HT-29 (cell line): Measurements from ENCODE around the gene ARIH2. TPM values are rescaled to one million over a fixed set of nuclear protein-coding genes. Genes with fewer than 3 reads are reported as not detected.

ENCODE experiments used
- DNase-seq: peaks from one replicate; pipeline ENCODE4 v3.0.0-alpha.2; 2015; ENCODE audit warnings: low spot score
- total RNA-seq: library from RNA; depleted of rRNA; stranded (reverse); fragments of >200 nt; shearing (Covaris generic); gene quantifications from 2 replicates; pipeline ENCODE4 v1.2.3, GENCODE V29; 2014

Gene ARIH2
- total RNA-seq, 1 experiment from 2014 or later, result 48.0 TPM

GRCh38 chr3:49018707-49019006 is 100.0 kb downstream of the ARIH2 start:
- no peak for DNase-seq

- peak; percentile 30 for DNase-seq
These were observed 101.3 kb downstream of the ARIH2 start for GRCh38 chr3:49019941-49020329.

DNA sequence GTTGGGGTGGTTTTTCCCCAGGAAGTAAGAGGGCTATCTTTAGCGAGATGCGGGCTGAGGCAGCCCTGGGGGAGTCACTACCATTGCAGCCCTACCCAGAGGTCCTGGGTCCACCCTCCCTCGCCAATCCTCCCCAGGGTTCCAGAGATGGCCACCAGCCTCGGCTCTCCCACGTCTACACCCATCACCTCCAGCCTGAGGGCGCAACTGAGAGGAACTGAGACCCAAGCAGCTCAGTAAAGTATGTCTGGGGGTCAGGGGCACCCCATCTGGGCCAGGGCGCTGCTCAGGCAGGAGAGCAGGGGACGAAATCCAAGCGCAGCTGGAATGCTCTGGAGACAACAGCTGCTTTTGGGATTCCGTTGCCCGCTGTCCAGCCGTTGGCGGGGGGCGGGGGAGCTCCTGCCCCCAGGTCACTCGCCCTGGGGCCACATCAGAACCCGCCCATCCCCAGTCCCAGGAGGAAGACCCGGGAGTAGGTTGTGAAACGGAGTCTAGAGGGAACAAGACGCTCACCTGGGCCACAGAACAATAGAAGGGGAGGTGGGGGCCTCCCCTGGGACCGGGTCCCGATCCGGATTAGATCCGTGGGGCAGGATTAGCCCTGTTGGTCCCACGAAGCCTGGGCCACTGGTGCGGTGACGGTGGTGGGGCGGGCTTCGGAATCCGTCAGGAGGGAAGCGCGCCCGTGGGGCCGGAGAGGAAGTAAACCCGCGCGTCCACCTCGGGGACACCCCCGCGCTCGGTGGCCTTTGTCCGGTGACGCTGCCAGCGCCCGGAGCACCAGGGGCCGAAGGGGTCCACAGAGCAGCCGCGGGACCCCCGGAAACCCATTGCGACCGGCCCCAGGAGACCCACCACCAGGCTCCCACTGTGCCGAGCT is 101.9 kb downstream of the ARIH2 start:
- DNase-seq, result peak; percentile 31

DNA sequence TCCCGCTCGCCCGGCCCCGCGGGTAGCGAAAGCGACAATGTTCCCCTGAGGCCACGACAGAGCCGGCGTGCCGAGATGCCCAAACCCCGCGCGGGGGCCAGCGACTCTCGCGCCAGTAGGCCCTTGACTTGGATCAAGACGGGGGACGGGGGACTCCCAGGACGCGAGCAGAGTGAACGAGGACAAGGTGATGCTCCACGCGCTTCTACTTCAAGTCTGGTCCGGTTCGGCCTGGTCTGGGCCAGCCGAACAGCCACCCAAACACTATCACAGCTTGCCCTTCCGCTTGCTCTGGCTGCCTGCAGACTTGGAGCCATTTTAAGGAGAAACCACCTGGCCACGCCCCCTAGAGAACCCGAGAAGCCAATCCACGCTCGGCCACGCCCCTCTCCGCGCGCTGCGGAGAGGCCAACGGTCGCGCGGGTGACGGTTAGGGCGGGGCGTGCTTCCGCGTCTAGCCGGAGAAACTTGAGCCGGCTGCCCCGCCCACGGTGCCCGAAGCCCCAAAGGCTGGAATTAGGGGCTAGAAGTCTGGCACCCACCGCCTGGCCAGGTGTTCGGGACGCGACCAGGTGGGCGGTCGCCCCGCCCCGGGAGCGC is 102.7 kb downstream of the ARIH2 start:
- peak; percentile 97 for DNase-seq

GRCh38 chr3:49021813-49022687 is 103.4 kb downstream of the ARIH2 start, which contains the start of gene NDUFAF3:
Gene NDUFAF3, plus strand, starts transcription at chr3:49022121. Its CDS starts 24 bp downstream, at chr3:49022145.
- peak; percentile 90 for DNase-seq

- DNase-seq, result peak; percentile 40
These were observed 104.1 kb downstream of the ARIH2 start for GRCh38 chr3:49022688-49023171.

DNA sequence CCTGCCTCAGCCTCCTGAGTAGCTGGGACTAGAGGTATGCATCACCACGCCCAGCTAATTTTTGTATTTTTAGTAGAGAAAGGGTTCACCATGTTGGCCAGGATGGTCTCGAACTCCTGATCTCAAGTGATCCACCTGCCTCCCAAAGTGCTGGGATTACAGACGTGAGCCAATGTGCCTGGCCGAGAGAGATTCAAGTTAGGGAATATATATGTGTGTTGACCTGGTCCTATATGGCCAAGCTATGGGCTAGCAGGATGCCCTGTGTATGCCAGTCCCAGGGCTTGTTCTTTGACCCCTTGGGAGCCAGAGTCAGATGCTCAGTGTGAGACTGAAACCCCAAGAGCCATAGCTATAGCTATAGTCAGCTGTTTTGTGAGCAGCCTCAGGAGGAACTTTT is 105.1 kb downstream of the ARIH2 start:
- no peak for DNase-seq

GRCh38 chr3:49024449-49024848 is 105.8 kb downstream of the ARIH2 start:
- DNase-seq, result no peak

- DNase-seq, result no peak
These were observed 106.6 kb downstream of the ARIH2 start for GRCh38 chr3:49025005-49025792.

- DNase-seq, result no peak
These were observed 107.3 kb downstream of the ARIH2 start for GRCh38 chr3:49025793-49026520.

- DNase-seq, result no peak
These were observed 107.9 kb downstream of the ARIH2 start for GRCh38 chr3:49026536-49026935.

- DNase-seq, result no peak
These were observed 109.0 kb downstream of the ARIH2 start for GRCh38 chr3:49027634-49028033.

DNA sequence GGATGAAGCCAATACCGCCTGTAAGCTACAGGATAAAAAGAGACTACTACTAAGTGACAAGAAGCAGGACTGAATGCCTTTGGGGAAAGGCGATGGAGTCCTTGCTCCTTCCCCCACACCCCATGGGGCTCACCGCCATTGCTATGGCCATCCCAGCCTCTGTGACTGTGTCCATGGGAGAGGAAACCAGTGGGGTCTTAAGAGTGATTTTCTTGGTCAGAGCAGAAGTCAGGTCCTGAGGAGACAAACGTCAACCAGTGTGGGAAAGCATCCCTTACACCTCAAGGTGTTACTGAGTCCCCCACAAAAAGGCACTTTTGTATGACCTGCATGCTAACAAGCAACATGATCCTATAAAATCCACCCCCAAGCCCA is 109.6 kb downstream of the ARIH2 start:
- no peak for DNase-seq

- peak; percentile 88 for DNase-seq
These were observed 110.3 kb downstream of the ARIH2 start, which contains the start of gene IMPDH2 for GRCh38 chr3:49028673-49029562. Gene IMPDH2, minus strand, starts transcription at chr3:49029398. Its CDS starts 48 bp downstream, at chr3:49029350.

DNA sequence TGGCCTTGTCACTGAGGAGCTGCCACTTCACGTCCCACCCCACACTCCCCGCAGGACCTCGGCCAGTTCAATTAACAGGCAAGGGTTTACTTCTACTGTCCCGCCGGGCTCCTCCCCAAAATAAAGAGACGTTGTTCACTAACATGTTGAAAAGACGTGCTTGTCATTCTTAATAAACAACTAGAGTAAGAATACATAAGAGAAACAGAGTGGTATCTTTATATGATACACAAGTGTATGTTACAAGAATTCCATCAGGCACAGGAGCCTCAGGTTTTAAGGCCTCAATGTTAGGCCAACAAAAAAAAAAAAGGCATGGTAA is 110.9 kb downstream of the ARIH2 start:
- DNase-seq, result no peak

DNA sequence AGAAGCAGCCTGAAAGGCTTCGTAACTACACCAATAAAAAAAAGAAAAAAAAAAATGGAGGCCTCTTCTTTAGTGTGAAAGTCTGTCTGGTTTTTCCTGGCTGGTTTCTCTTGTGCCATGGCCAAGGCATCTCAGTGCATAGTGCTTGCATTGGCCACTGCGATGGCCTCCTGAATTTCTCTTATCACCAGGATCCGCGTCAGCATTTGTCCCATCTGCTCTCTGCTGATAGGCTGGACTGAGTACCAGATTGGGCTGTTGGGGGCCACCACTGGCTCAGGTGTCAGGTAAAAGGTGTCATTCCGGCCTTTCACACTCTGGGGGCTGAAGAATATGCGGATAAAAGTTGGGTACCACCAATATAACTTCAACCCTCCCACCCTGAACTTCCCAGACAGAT is 111.7 kb downstream of the ARIH2 start:
- DNase-seq, result no peak

GRCh38 chr3:49032646-49033304 is 114.1 kb downstream of the ARIH2 start:
- no peak for DNase-seq

GRCh38 chr3:49034650-49035049 is 116.0 kb downstream of the ARIH2 start:
- no peak for DNase-seq

DNA sequence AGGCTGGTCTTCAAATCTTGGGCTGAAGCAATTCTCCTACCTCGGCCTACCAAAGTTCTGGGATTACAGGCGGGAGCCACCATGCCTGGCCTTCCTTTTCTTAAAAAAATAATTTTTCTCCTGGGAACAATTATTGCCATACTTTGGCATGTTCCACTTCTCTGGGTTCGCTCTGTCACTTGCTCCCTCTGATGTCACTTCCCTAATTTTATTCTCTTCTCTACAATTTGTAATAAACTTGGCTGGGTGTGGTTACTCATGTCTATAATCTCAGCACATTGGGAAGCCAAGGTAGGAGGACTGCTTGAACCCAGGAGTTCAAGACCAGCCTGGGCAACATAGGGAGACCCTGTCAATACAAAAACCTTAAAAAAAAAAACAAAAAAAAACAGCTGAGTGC is 116.6 kb downstream of the ARIH2 start:
- no peak for DNase-seq
